K562 (cell line): ENCODE measurements around the gene ADCY5. TPM values are rescaled to one million over a fixed set of nuclear protein-coding genes. Genes with fewer than 3 reads are reported as not detected.

Experiments used
- CTCFL ChIP-seq: IDR thresholded peaks from 2 replicates; pipeline ENCODE4 v1.6.1; 2011; ENCODE audit warnings: borderline replicate concordance, low read depth, mild to moderate bottlenecking, moderate library complexity, low read length; ENCODE audit not compliant: insufficient read depth, poor library complexity, severe bottlenecking
- L3MBTL2 ChIP-seq: fragments of 450-650 bp; IDR thresholded peaks from 2 replicates; pipeline ENCODE4 v1.6.1; 2016; ENCODE audit warnings: mild to moderate bottlenecking, moderate library complexity
- POLR2G ChIP-seq: fragments of 200-400 bp; formaldehyde crosslinking; IDR thresholded peaks from 2 replicates; pipeline ENCODE4 v1.6.1; 2017; ENCODE audit warnings: low read depth, mild to moderate bottlenecking, antibody characterized with exemption, low read length, moderate library complexity
- SMARCA5 ChIP-seq: fragments of 450-650 bp; IDR thresholded peaks from 2 replicates; pipeline ENCODE4 v1.6.1; 2016
- ZBTB7A ChIP-seq: IDR thresholded peaks from 2 replicates; pipeline ENCODE4 v1.6.1; 2011; ENCODE audit warnings: low read depth, mild to moderate bottlenecking, low read length, moderate library complexity, borderline replicate concordance; ENCODE audit not compliant: control insufficient read depth
- ZC3H8 ChIP-seq: fragments of 450-650 bp; IDR thresholded peaks from 2 replicates; pipeline ENCODE4 v1.6.1; 2017
- polyA plus RNA-seq, 8 experiments: library from polyadenylated mRNA; depleted of rRNA in 4 of 8; stranded (reverse) in 5 of 8; unstranded in 3 of 8; fragments of >200 nt; fragmentation: Nextera tagmentation in 2 of 8; fragmentation: Illumina TruSeq in 1 of 8; extraction: Ambion mirVana in 2 of 8; extraction: Trizol in 1 of 8; gene quantifications; 2 replicates each; pipeline versions ENCODE4 v1.2.1 to v1.2.3, GENCODE V29; 2011 to 2014; ENCODE audit warnings: inconsistent platforms in 1 of 8, missing spikeins in 1 of 8
- total RNA-seq, 7 experiments: library from RNA; depleted of rRNA in 6 of 7; stranded (reverse); fragments of >200 nt in 6 of 7; fragmentation: Illumina TruSeq in 2 of 7; extraction: Trizol in 2 of 7; gene quantifications; 2 replicates each; pipeline versions ENCODE4 v1.2.1 to v1.2.3, GENCODE V29; 2011 to 2021; ENCODE audit warnings: low replicate concordance in 1 of 7
- TF ChIP-seq, protein P1 (sequence below): fragments of 250-450 bp; sonication (Bioruptor Pico); IDR thresholded peaks from 2 replicates; pipeline ENCODE4 v1.9.0; 2021; ENCODE audit warnings: mild to moderate bottlenecking, inconsistent platforms
- TF ChIP-seq, protein P2 (sequence below), 3 experiments: IDR thresholded peaks in 2 of 3; conservative IDR thresholded peaks in 1 of 3; 2 replicates each; pipeline ENCODE4 v1.5.1; 2011 to 2012; ENCODE audit warnings: low read length in 3 of 3, mild to moderate bottlenecking in 3 of 3, control low read depth in 2 of 3, improper control_type of control experiment in 1 of 3, inconsistent platforms in 1 of 3, low read depth in 1 of 3, mixed read lengths in 1 of 3, moderate library complexity in 1 of 3; ENCODE audit not compliant: insufficient read depth in 2 of 3

ADCY5 gene
- total and polyA plus RNA-seq, 9 of the 15 experiments (the other 6 are each of a cell fraction or from before 2014, with no cell fraction given) = under 0.01 TPM; not detected in 8

DNA sequence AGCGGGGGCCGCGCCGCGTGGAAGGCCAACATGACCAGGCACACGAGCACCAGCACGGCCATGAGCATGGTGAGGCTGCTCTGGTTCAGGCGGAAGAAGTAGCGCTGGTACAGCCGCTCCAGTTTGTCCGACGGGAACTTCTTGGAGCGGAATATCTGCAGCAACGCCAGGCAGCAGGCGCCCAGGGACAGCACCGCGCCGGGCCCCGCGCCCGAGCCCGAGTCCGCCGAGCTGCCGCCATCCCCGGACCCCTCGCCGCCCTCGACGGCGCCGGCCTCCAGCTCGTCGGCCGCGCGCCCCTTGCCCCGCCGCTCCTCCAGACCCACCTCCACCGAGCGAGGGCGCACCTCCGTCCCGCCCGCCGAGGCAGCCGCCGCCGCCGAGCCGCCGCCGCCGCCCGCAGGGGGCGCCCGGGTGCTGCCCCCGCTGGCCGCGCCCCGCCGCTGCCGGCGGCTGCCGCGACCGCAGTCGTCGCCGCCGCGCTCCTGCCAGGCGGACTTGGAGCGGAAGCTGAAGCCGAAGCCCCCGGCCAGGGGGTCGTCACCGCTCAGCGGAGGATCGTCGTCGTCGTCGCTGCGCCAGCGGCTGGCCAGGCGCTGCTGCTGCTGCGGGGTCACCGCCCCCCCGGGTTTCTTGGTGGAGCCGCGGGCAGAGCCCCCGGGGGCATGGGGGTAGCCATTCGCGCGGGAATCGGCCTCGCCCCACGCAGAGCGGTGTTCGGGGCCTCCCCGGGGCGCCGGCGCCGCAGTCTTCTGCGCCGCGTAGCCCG lies 957 bp downstream of the ADCY5 start (continued):
- TF ChIP-seq CTCFL = peak; percentile 93
- peak; percentile 39; the same call in 1 of the 2 replicates for TF ChIP-seq POLR2G
- TF ChIP-seq ZBTB7A = peak; percentile 84; the same call in 1 of the 2 replicates
- TF ChIP-seq SMARCA5 = no peak
- TF ChIP-seq L3MBTL2 = peak; percentile 89
- TF ChIP-seq, protein P1, sequence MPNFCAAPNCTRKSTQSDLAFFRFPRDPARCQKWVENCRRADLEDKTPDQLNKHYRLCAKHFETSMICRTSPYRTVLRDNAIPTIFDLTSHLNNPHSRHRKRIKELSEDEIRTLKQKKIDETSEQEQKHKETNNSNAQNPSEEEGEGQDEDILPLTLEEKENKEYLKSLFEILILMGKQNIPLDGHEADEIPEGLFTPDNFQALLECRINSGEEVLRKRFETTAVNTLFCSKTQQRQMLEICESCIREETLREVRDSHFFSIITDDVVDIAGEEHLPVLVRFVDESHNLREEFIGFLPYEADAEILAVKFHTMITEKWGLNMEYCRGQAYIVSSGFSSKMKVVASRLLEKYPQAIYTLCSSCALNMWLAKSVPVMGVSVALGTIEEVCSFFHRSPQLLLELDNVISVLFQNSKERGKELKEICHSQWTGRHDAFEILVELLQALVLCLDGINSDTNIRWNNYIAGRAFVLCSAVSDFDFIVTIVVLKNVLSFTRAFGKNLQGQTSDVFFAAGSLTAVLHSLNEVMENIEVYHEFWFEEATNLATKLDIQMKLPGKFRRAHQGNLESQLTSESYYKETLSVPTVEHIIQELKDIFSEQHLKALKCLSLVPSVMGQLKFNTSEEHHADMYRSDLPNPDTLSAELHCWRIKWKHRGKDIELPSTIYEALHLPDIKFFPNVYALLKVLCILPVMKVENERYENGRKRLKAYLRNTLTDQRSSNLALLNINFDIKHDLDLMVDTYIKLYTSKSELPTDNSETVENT (CRISPR knock-in tag) = no peak
- TF ChIP-seq, protein P2, sequence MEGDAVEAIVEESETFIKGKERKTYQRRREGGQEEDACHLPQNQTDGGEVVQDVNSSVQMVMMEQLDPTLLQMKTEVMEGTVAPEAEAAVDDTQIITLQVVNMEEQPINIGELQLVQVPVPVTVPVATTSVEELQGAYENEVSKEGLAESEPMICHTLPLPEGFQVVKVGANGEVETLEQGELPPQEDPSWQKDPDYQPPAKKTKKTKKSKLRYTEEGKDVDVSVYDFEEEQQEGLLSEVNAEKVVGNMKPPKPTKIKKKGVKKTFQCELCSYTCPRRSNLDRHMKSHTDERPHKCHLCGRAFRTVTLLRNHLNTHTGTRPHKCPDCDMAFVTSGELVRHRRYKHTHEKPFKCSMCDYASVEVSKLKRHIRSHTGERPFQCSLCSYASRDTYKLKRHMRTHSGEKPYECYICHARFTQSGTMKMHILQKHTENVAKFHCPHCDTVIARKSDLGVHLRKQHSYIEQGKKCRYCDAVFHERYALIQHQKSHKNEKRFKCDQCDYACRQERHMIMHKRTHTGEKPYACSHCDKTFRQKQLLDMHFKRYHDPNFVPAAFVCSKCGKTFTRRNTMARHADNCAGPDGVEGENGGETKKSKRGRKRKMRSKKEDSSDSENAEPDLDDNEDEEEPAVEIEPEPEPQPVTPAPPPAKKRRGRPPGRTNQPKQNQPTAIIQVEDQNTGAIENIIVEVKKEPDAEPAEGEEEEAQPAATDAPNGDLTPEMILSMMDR (IDR thresholded peaks at IDR 0.05 in 2 of 3, conservative IDR thresholded peaks at IDR 0.05 in 1 of 3; ENCODE audit: insufficient read depth in 2 of 3, low read depth in 1 of 3, low read length in 3 of 3) = peak in 2 of 3 experiments; percentile 42 to 78; a peak in 4 of 6 replicates
- TF ChIP-seq ZC3H8 = no peak
